Panc1 (cell line): Measurements from ENCODE around the gene NSMF. TPM values are rescaled to one million over a fixed set of nuclear protein-coding genes. Genes with fewer than 3 reads are reported as not detected.

ENCODE experiments used
- ATAC-seq: fragments of 200-7000 bp; cut with Tn5 transposase; 2 replicates; pipeline ENCODE4 v1.9.1; 2020; ENCODE audit warnings: mild to moderate bottlenecking, moderate library complexity
- BruUV-seq: library from RNA; stranded (reverse); fragments of 400-500 nt; replicated peaks from 2 replicates; lab custom pipeline; 2021; lab: Mats Ljungman, UMichigan
- CTCF ChIA-PET: fragments of 300-600 bp; sonication (Branson Sonifier 250); formaldehyde crosslinking; loops from one replicate; lab custom pipeline; 2022; ENCODE audit warnings: antibody characterized with exemption; lab: Charles Lee
- POLR2A ChIA-PET: fragments of 300-600 bp; sonication (Branson Sonifier 250); formaldehyde crosslinking; loops from one replicate; lab custom pipeline; 2022; ENCODE audit warnings: antibody characterized with exemption; lab: Charles Lee
- DNase-seq: peaks from one replicate; pipeline ENCODE4 v3.0.0-alpha.2; 2010; ENCODE audit warnings: low read depth, low spot score
- H3K27ac ChIP-seq: 2 replicates; pipeline ENCODE4 v1.5.1; 2011; ENCODE audit warnings: mild to moderate bottlenecking, low read length, inconsistent platforms
- H3K27me3 ChIP-seq: fragments of 200-500 bp; sonication (Bioruptor generic); 2 replicates; pipeline ENCODE4 v1.6.0; 2014; ENCODE audit warnings: low read length, inconsistent platforms; ENCODE audit not compliant: control insufficient read depth, insufficient read depth
- H3K36me3 ChIP-seq: fragments of 200-500 bp; sonication (Bioruptor generic); 2 replicates; pipeline ENCODE4 v1.5.1; 2014; ENCODE audit warnings: inconsistent platforms, mild to moderate bottlenecking, low read length, moderate library complexity; ENCODE audit not compliant: control insufficient read depth, insufficient read depth
- H3K4me1 ChIP-seq: 2 replicates; pipeline ENCODE4 v1.5.1; 2011; ENCODE audit warnings: inconsistent platforms, mild to moderate bottlenecking, low read length, moderate library complexity; ENCODE audit not compliant: control insufficient read depth, insufficient read depth
- H3K4me3 ChIP-seq, 2 experiments: 2 replicates each; pipeline ENCODE4 v1.5.1; 2011 to 2012; ENCODE audit warnings: low read depth in 2 of 2, low read length in 2 of 2, mild to moderate bottlenecking in 2 of 2, inconsistent platforms in 1 of 2, moderate library complexity in 1 of 2
- H3K9me3 ChIP-seq: fragments of 200-500 bp; sonication (Bioruptor generic); 2 replicates; pipeline ENCODE4 v1.5.1; 2014; ENCODE audit warnings: low read depth, mild to moderate bottlenecking, inconsistent platforms, low read length, moderate library complexity; ENCODE audit not compliant: control insufficient read depth, insufficient read depth
- POLR2AphosphoS5 ChIP-seq: IDR thresholded peaks from 2 replicates; pipeline ENCODE4 v1.6.1; 2012; ENCODE audit warnings: mild to moderate bottlenecking, low read depth, low read length, moderate library complexity
- REST ChIP-seq, 2 experiments: IDR thresholded peaks; 2 replicates each; pipeline ENCODE4 v1.6.1; 2011 to 2012; ENCODE audit warnings: low read depth in 2 of 2, control low read depth in 1 of 2, low read length in 1 of 2, mild to moderate bottlenecking in 1 of 2, moderate library complexity in 1 of 2; ENCODE audit not compliant: insufficient read depth in 1 of 2
- SIN3A ChIP-seq: IDR thresholded peaks from 2 replicates; pipeline ENCODE4 v1.6.1; 2012; ENCODE audit warnings: low read depth, mild to moderate bottlenecking, low read length, moderate library complexity, borderline replicate concordance; ENCODE audit not compliant: insufficient read depth
- TCF7L2 ChIP-seq: IDR thresholded peaks from 2 replicates; pipeline ENCODE4 v1.6.1; 2011; ENCODE audit warnings: mild to moderate bottlenecking, low read depth, low read length, inconsistent platforms
- in situ Hi-C: cut with HindIII; loops from 2 replicates; pipeline ENCODE4 v1.10.0; 2016; ENCODE audit warnings: low sequenced_read_pairs, low pct_unique_long_range_greater_than_20kb
- intact Hi-C: fragments of 100-400 bp; cut with micrococcal nuclease; formaldehyde crosslinking; loops from one replicate; pipeline ENCODE4 v1.10.0; 2022; ENCODE audit not compliant: unreplicated experiment
- total RNA-seq: library from RNA; stranded (reverse); gene quantifications from one replicate; pipeline ENCODE4 v1.2.1, GENCODE V29; 2021; ENCODE audit not compliant: unreplicated experiment
- TF ChIP-seq, protein P1 (sequence below): fragments of 450-650 bp; IDR thresholded peaks from 2 replicates; pipeline ENCODE4 v1.5.1; 2017; ENCODE audit warnings: mild to moderate bottlenecking

NSMF gene
- total RNA-seq, 1 experiment from 2014 or later, result 40.0 TPM

DNA sequence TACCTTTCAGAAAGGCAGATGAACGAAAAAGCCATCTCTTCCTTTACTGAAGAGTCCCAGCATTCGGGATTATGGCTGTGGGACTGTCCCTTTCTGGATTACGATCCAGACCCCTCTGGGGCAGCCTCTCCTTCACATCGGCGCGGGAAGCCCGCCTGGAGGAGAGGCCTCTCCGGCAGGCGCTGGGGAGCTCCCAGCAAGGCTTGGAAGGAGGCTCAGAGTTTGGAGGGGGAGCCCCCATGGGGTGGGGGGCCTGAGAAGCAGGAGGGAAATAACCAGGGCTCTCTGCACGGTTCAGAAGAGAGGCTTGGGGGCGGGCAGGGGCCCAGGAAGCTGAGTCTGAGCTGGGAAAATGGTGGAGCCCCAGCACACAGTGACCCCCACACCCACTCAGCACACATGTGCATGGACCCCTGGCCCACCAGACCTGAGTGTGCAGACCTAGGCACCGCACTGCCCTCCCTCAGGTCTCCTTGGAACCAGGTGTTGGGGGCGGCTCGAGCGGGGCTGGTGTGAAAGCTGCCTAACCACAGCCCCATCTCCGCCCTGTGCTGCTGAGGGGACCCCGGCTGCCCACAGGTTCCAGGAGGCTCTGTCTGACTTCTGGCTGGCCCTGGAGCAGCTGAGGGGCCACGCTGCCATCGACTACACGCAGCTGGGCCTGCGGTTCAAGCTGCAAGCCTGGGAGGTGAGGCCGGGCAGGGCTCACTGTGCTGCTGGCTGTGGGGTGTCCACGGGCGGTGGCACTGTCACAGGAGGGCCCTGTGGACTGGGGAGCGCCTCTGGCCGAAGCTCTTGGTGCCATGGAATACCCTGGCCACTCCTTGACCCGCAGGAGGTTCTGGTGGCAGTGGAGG is 31.5 kb downstream of the NSMF start:
- no peak for TF ChIP-seq POLR2AphosphoS5
- no peaks in the 10 kb centered on the region for H3K27me3 ChIP-seq
- POLR2A ChIA-PET, result no interaction called here
- H3K4me3 ChIP-seq, result no peak overlapping the region
- intact Hi-C loops (loop anchor here (10.0 kb wide), 1 partner anchor 133 kb away; no protein-coding TSS in a partner anchor), in situ Hi-C loops (no loop called here)
- H3K27ac ChIP-seq, result no peak overlapping the region
- BruUV-seq, result no TSS peak
- no peaks in the 10 kb centered on the region for H3K9me3 ChIP-seq
- H3K4me1 ChIP-seq, result peaks cover 7% of the 10 kb centered on the region
- no peak for ATAC-seq
- no peak for DNase-seq
- CTCF ChIA-PET, result interaction anchor here (0.5 kb wide), 1 partner anchor 14 kb away, joined by 6 read pairs; no protein-coding TSS in a partner anchor
- peaks cover under 1% of the 10 kb centered on the region; the same call in 1 of the 2 replicates for H3K36me3 ChIP-seq

DNA sequence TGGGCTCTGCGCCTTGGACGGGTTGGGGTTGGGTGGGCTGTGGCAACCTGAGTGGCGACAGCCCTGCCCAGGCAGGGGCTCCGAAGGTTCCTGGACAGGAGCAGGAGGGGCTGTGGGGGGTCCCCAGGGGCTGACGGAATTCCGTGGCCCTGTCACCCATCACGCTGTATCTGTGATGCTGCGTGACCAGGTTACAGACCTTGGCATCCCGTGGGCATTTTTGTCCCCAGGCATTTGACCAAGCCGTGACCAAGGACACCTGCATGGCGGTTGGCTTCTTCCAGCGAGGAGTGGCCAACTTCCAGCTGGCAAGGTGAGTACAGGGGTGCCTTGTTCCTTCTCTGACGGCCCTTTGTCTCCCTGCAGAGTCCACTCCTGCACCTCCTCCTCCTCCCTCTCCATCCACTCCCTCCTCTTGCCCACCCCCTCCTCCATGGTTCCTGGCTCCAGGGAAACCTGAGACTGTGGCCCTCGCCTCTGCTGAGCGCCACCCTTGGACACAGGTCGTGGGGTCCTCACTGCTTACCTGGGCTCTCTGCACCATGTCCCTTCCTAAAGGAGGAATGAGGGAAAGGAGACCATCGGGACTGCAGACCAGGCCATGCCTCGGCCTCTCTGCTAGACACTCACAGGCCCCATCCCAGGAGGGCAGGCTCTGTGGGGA is 33.0 kb downstream of the NSMF start:
- BruUV-seq, result no TSS peak
- in situ Hi-C loops (no loop called here), intact Hi-C loops (loop anchor here (10.0 kb wide), 1 partner anchor 131 kb away; no protein-coding TSS in a partner anchor)
- no peak overlapping the region for H3K27ac ChIP-seq
- peaks cover 4% of the 10 kb centered on the region; the same call in 1 of the 2 replicates for H3K36me3 ChIP-seq
- H3K4me3 ChIP-seq, result no peak overlapping the region
- TF ChIP-seq TCF7L2, result no peak
- no peak for TF ChIP-seq REST (IDR thresholded peaks at IDR 0.05; ENCODE audit: insufficient read depth in 1 of 2, low read depth in 2 of 2, low read length in 1 of 2)
- TF ChIP-seq SIN3A, result no peak
- TF ChIP-seq, protein P1, sequence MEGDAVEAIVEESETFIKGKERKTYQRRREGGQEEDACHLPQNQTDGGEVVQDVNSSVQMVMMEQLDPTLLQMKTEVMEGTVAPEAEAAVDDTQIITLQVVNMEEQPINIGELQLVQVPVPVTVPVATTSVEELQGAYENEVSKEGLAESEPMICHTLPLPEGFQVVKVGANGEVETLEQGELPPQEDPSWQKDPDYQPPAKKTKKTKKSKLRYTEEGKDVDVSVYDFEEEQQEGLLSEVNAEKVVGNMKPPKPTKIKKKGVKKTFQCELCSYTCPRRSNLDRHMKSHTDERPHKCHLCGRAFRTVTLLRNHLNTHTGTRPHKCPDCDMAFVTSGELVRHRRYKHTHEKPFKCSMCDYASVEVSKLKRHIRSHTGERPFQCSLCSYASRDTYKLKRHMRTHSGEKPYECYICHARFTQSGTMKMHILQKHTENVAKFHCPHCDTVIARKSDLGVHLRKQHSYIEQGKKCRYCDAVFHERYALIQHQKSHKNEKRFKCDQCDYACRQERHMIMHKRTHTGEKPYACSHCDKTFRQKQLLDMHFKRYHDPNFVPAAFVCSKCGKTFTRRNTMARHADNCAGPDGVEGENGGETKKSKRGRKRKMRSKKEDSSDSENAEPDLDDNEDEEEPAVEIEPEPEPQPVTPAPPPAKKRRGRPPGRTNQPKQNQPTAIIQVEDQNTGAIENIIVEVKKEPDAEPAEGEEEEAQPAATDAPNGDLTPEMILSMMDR, result no peak
- no peak for TF ChIP-seq POLR2AphosphoS5
- POLR2A ChIA-PET, result no interaction called here
- no peaks in the 10 kb centered on the region for H3K27me3 ChIP-seq
- DNase-seq (no peak), ATAC-seq (no peak)
- peaks cover 11% of the 10 kb centered on the region for H3K4me1 ChIP-seq
- CTCF ChIA-PET, result no interaction called here
- no peaks in the 10 kb centered on the region for H3K9me3 ChIP-seq
